Chondrocyte (in vitro differentiated cells): ENCODE data around the gene CUL2. TPM values are rescaled to one million over a fixed set of nuclear protein-coding genes. Genes with fewer than 3 reads are reported as not detected.
"Not testable (repeated sequence)": the region's sequence is repeated elsewhere in the genome, so short reads cannot be mapped to it uniquely, and the experiment has no call there.

Source experiments
- DNase-seq: peaks from one replicate; pipeline ENCODE4 v3.0.0; 2021; ENCODE audit warnings: mixed read lengths, low spot score
- H3K27ac Mint-ChIP-seq: one replicate; pipeline ENCODE4 v1.8.0; 2021; ENCODE audit warnings: mild to moderate bottlenecking, moderate library complexity, mixed read lengths; ENCODE audit not compliant: unreplicated experiment
- H3K27me3 Mint-ChIP-seq: 2 replicates; pipeline ENCODE4 v1.8.0; 2021; ENCODE audit warnings: low read depth, mixed read lengths
- H3K36me3 Mint-ChIP-seq: 2 replicates; pipeline ENCODE4 v1.8.0; 2021; ENCODE audit warnings: low read depth, mixed read lengths
- H3K4me1 Mint-ChIP-seq: 2 replicates; pipeline ENCODE4 v1.8.0; 2021; ENCODE audit warnings: low read depth, mild to moderate bottlenecking, mixed read lengths
- H3K4me3 Mint-ChIP-seq: one replicate; pipeline ENCODE4 v1.8.0; 2021; ENCODE audit warnings: mild to moderate bottlenecking, moderate library complexity, mixed read lengths; ENCODE audit not compliant: unreplicated experiment
- H3K9me3 Mint-ChIP-seq: 2 replicates; pipeline ENCODE4 v1.8.0; 2021; ENCODE audit warnings: low read depth, mixed read lengths
- CTCF ChIP-seq: fragments of 200-600 bp; sonication (generic); IDR thresholded peaks from 2 replicates; pipeline ENCODE4 v1.5.0; 2021; ENCODE audit warnings: antibody characterized with exemption, mild to moderate bottlenecking, moderate library complexity
- total RNA-seq: library from RNA; stranded (reverse); gene quantifications from 3 replicates; pipeline ENCODE4 v1.2.1, GENCODE V29; 2021

The CUL2 gene
- total RNA-seq, 1 donor from 2014 or later = 32.8 TPM

GRCh38 chr10:35056133-35056532, 34.0 kb downstream of the CUL2 start:
- no peak for TF ChIP-seq CTCF
- Mint-ChIP-seq H3K36me3 (peaks cover 15% of the 10 kb centered on the region), H3K4me3 (no peak overlapping the region), H3K9me3 (no peaks in the 10 kb centered on the region), H3K27ac (no peak overlapping the region), H3K27me3 (no peaks in the 10 kb centered on the region), H3K4me1 (peaks cover 21% of the 10 kb centered on the region)
- DNase-seq = no peak

GRCh38 chr10:35050568-35050967, 39.6 kb downstream of the CUL2 start:
- no peaks in the 10 kb centered on the region for H3K9me3 Mint-ChIP-seq
- no peak for TF ChIP-seq CTCF
- H3K27me3 Mint-ChIP-seq = no peaks in the 10 kb centered on the region
- no peak for DNase-seq
- H3K36me3 Mint-ChIP-seq = peaks cover 13% of the 10 kb centered on the region
- H3K4me3 Mint-ChIP-seq = no peak overlapping the region
- no peak overlapping the region for H3K27ac Mint-ChIP-seq
- H3K4me1 Mint-ChIP-seq = no peaks in the 10 kb centered on the region

GRCh38 chr10:35046074-35046473, 44.1 kb downstream of the CUL2 start:
- H3K4me1 Mint-ChIP-seq = peaks cover 19% of the 10 kb centered on the region
- DNase-seq = no peak
- no peak overlapping the region for H3K4me3 Mint-ChIP-seq
- TF ChIP-seq CTCF = no peak
- H3K27me3 Mint-ChIP-seq = no peaks in the 10 kb centered on the region
- no peaks in the 10 kb centered on the region for H3K9me3 Mint-ChIP-seq
- peaks cover 10% of the 10 kb centered on the region for H3K36me3 Mint-ChIP-seq
- no peak overlapping the region for H3K27ac Mint-ChIP-seq

GRCh38 chr10:35045275-35045674, 44.9 kb downstream of the CUL2 start:
- not testable (repeated sequence) for H3K36me3 Mint-ChIP-seq, H3K4me3 Mint-ChIP-seq, H3K27ac Mint-ChIP-seq, DNase-seq, H3K9me3 Mint-ChIP-seq, H3K27me3 Mint-ChIP-seq
- H3K4me1 Mint-ChIP-seq = peaks cover 26% of the 10 kb centered on the region

- H3K27ac Mint-ChIP-seq = peak overlapping the region; percentile 52
- H3K36me3 Mint-ChIP-seq = peaks cover 8% of the 10 kb centered on the region
- H3K27me3 Mint-ChIP-seq = no peaks in the 10 kb centered on the region
- H3K4me3 Mint-ChIP-seq = no peak overlapping the region
- no peak for TF ChIP-seq CTCF
- no peaks in the 10 kb centered on the region for H3K9me3 Mint-ChIP-seq
- no peak for DNase-seq
- H3K4me1 Mint-ChIP-seq = peaks cover 26% of the 10 kb centered on the region
These were observed 46.3 kb downstream of the CUL2 start for GRCh38 chr10:35043796-35044344.

- no peaks in the 10 kb centered on the region for H3K9me3 Mint-ChIP-seq
- H3K27ac Mint-ChIP-seq = peak overlapping the region; percentile 24
- peaks cover 9% of the 10 kb centered on the region for H3K36me3 Mint-ChIP-seq
- no peak for TF ChIP-seq CTCF
- no peak overlapping the region for H3K4me3 Mint-ChIP-seq
- H3K27me3 Mint-ChIP-seq = no peaks in the 10 kb centered on the region
- no peak for DNase-seq
- peaks cover 26% of the 10 kb centered on the region for H3K4me1 Mint-ChIP-seq
These were observed 47.4 kb downstream of the CUL2 start for GRCh38 chr10:35042783-35043182.
